GM19467 (cell line): Measurements from ENCODE around the gene MMP25.

Source experiments
- ATAC-seq: cut with Tn5 transposase; IDR thresholded peaks from one replicate; pipeline ENCODE4 v1.9.1; 2021; ENCODE audit warnings: mild to moderate bottlenecking, moderate library complexity; ENCODE audit not compliant: unreplicated experiment

MMP25 gene, protein sequence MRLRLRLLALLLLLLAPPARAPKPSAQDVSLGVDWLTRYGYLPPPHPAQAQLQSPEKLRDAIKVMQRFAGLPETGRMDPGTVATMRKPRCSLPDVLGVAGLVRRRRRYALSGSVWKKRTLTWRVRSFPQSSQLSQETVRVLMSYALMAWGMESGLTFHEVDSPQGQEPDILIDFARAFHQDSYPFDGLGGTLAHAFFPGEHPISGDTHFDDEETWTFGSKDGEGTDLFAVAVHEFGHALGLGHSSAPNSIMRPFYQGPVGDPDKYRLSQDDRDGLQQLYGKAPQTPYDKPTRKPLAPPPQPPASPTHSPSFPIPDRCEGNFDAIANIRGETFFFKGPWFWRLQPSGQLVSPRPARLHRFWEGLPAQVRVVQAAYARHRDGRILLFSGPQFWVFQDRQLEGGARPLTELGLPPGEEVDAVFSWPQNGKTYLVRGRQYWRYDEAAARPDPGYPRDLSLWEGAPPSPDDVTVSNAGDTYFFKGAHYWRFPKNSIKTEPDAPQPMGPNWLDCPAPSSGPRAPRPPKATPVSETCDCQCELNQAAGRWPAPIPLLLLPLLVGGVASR

DNA sequence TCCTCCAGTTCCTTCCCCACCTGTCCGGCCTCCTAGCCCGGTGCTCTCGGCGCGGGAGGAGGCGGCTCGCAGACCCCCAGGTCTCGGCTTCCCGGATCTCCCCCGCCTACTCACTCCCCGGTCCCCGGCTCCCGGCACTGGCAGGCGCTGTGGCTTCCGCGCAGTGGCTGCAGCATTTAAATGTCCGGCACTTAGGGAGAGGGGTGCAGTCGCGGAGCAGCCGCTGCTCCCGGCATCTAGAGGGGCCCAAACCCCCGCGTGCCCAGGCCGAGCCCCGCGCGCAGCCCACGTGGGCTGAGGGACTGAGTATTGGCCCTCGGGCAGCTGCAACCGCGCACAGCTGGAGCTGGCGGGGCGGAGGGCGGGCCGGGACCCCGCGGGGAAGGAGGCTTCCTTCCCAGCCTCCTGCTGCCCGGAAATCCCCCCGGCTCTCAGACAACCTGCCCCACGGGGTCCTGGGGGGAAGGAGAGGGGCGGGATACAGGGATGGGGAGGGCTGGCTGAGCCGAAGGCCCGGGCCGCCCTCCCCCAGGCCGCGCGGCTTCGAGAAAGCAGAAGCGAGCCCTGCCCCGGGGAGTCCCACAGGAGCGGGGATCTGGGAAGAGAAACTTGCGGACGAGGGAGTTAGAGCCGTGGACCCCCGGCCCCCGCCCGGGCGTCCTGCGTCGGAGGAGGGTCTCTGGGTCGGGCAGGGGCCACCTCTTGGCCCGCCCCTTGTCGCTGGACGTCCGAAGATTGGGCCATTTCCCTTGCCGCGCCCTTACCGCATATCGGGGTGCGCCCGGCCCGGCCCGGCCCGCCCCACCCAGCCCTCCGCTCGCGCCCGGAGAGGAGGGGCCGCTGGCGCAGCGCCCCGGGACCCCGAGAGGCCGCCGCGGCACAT lies at the start of gene MMP25:
Gene MMP25, plus strand, starts transcription at position 804 of the 883 bp plus-strand sequence. CDS start 357 bp downstream, outside the sequence.
- ATAC-seq = no peak

GRCh38 chr16:2999929-3000328 lies 46.4 kb upstream of the MMP25 start:
- ATAC-seq = no peak

- no peak for ATAC-seq
Measured at GRCh38 chr16:3000540-3000939, 45.8 kb upstream of the MMP25 start.

- ATAC-seq = no peak
Measured at GRCh38 chr16:3001316-3001715, 45.0 kb upstream of the MMP25 start.

DNA sequence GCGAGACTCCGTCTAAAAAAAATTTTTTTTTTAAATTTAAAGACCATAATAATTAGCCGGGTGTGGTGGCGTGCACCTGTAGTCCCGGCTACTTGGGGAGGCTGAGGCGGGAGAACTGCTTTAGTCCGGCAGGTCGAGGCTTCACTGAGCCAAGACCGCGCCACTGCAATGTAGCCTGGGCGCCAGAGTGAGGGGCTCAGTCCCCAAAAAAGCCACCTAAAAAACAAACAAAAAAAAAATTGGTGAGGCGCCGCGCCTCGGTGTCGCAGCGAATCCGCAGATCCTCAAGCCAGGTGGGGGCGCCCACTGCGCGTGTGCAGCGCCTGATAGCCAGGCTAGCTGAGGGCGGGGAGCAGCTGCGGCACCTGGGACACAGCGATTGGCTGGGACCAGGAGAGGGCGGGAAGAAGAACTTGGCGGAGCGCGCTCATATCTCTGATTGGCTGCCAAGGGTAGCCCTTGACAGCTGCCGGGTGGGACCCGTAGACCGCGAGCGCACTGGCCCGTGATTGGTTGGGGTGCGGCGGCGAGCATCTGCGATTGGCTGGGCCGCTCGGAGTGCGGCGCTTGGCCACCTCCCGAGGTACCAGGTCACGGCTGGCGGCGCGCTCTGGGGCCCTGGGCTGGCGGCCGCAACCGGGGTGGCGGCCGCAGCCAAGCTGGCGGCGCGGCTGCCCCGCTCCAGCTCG lies 42.6 kb upstream of the MMP25 start:
- peak; percentile 92 for ATAC-seq

DNA sequence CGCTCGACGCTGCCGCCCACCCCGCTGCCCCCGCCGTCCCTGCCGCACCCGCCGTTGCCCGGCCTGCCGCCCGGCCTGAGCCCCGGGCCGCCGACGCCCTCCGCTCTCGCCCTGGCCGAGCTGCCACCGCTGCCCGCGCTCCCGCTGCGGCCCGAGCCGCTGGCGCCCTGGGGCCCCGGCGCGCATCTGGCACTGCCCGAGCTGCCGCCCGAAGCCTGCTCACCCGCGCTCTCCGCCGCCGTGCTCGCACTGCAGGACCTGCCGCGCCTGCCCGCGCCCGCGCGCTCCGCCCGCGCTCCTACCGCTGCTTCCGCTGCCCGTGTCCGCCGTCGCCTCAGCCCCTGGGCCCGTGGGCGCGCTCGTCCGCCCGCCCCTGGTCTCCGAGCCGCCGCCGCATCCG lies 42.0 kb upstream of the MMP25 start:
- peak; percentile 9 for ATAC-seq

- ATAC-seq = no peak
Measured at GRCh38 chr16:3004781-3005284, 41.5 kb upstream of the MMP25 start.

DNA sequence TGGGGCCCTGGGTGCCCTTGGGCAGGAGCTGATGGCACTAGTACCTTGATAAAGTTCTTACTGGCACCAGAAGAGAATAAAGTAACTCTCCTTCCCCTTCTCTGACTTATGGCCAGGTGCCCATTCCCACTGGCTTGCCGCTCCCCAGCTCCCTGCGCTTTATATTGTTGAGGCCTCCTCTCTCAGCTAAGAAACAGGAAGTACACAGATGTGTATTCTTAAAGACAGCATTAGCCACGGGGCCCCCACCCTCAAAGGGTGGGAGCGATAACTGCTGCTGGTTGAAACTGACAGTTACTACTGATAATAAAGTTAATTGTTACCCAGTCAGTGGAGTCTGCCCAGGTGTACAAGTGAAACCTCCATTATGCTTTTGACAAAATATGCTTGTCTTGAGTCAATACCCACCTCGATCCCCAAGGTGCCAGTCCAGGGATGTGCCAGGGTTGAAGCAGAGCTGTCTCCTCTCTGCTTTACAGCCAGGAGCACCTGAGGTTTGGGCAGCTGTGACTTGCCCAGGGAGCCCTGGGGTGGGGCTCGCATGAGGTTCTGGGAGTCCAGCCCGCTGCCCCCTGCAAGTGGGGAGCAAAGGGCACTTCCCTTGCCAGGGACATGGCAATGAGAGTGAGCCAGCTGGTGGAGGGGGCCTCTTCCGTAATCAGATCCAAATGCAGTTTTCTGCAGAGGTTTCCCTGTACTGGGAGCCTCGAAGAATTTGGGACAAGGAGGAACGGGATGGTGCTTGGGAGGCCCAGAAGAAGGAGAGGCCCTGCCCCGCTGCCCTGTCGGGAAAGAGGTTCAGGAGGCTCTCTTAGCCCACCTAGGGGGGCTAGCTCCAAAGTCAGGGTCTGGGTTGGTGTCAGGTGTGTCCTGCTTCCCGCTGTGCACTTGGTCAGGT lies 39.1 kb upstream of the MMP25 start:
- no peak for ATAC-seq

- ATAC-seq = no peak
Measured at GRCh38 chr16:3007957-3008689, 38.2 kb upstream of the MMP25 start.

- ATAC-seq = no peak
Measured at GRCh38 chr16:3008690-3009037, 37.7 kb upstream of the MMP25 start.

- no peak for ATAC-seq
Measured at GRCh38 chr16:3009568-3010390, 36.6 kb upstream of the MMP25 start.

GRCh38 chr16:3010510-3010909 lies 35.9 kb upstream of the MMP25 start:
- ATAC-seq = no peak

DNA sequence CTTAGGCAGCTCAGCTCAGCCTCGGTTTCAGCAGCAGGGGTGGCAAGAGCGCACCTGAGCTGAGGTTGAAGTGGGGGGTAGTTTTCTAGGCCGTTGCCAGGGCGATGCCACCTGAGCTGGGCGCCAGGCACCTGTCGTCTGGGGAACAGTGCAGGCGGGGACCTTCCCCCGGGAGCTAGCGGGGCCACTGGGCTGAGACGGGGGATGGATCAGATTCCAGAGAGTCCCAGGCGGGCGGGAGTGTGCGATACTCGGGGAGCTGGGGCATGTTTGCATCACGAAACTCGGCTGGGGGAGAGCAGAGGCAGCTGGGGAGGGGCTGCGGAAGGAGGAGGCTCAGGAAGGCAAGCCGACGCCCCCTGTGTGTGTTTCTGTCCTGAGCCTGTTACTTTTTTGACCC lies 34.1 kb upstream of the MMP25 start:
- no peak for ATAC-seq

GRCh38 chr16:3012828-3013420 lies 33.4 kb upstream of the MMP25 start, which contains the start of gene CLDN9:
CLDN9 (plus strand) TSS chr16:3012923; CDS start chr16:3013363, 440 bp downstream.
- ATAC-seq = no peak

DNA sequence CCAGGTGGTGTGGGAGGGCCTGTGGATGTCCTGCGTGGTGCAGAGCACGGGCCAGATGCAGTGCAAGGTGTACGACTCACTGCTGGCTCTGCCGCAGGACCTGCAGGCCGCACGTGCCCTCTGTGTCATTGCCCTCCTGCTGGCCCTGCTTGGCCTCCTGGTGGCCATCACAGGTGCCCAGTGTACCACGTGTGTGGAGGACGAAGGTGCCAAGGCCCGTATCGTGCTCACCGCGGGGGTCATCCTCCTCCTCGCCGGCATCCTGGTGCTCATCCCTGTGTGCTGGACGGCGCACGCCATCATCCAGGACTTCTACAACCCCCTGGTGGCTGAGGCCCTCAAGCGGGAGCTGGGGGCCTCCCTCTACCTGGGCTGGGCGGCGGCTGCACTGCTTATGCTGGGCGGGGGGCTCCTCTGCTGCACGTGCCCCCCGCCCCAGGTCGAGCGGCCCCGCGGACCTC lies 32.8 kb upstream of the MMP25 start:
- no peak for ATAC-seq

GRCh38 chr16:3013998-3014690 lies 32.2 kb upstream of the MMP25 start:
- ATAC-seq = no peak

GRCh38 chr16:3014971-3015370 lies 31.4 kb upstream of the MMP25 start:
- ATAC-seq = no peak
